Measurements from ENCODE around the gene RAB5A. TPM values are rescaled to one million over a fixed set of nuclear protein-coding genes. Genes with fewer than 3 reads are reported as not detected.
"Not testable (repeated sequence)": the region's sequence is repeated elsewhere in the genome, so short reads cannot be mapped to it uniquely, and the experiment has no call there.

RAB5A gene
- total RNA-seq, 1 experiment from 2014 or later: 97.1 TPM

DNA sequence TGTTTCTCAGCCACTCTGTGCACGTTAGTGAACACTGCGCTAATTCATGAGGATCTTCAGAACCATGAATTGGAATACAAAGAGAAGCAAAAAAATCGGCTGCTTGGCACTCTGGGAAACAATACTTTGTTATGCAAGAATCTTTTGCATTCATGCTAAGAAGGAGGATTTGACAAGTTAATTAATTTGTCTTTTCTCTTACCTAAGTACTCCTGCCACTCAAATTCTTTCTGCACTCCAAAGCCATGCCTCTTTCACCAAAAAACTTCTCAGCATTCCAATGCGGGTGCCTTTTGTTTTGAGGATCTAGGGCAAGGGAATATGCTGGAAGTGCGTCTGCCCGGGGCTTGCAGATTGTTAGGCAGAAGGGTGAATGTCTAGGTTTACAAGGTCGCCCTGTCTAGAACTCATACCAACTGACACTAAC is 82.0 kb downstream of the RAB5A start (continued):
- TF ChIP-seq, protein P1, sequence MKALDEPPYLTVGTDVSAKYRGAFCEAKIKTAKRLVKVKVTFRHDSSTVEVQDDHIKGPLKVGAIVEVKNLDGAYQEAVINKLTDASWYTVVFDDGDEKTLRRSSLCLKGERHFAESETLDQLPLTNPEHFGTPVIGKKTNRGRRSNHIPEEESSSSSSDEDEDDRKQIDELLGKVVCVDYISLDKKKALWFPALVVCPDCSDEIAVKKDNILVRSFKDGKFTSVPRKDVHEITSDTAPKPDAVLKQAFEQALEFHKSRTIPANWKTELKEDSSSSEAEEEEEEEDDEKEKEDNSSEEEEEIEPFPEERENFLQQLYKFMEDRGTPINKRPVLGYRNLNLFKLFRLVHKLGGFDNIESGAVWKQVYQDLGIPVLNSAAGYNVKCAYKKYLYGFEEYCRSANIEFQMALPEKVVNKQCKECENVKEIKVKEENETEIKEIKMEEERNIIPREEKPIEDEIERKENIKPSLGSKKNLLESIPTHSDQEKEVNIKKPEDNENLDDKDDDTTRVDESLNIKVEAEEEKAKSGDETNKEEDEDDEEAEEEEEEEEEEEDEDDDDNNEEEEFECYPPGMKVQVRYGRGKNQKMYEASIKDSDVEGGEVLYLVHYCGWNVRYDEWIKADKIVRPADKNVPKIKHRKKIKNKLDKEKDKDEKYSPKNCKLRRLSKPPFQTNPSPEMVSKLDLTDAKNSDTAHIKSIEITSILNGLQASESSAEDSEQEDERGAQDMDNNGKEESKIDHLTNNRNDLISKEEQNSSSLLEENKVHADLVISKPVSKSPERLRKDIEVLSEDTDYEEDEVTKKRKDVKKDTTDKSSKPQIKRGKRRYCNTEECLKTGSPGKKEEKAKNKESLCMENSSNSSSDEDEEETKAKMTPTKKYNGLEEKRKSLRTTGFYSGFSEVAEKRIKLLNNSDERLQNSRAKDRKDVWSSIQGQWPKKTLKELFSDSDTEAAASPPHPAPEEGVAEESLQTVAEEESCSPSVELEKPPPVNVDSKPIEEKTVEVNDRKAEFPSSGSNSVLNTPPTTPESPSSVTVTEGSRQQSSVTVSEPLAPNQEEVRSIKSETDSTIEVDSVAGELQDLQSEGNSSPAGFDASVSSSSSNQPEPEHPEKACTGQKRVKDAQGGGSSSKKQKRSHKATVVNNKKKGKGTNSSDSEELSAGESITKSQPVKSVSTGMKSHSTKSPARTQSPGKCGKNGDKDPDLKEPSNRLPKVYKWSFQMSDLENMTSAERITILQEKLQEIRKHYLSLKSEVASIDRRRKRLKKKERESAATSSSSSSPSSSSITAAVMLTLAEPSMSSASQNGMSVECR (CRISPR knock-in tag; IDR thresholded peaks at IDR 0.05; ENCODE audit: borderline replicate concordance): no peak
- TF ChIP-seq FOXK1 (CRISPR knock-in tag; IDR thresholded peaks at IDR 0.05) (no peak), ERG (CRISPR knock-in tag; IDR thresholded peaks at IDR 0.05) (no peak), NFE2L1 (CRISPR knock-in tag; IDR thresholded peaks at IDR 0.05) (no peak)

GRCh38 chr3:20031939-20032338 is 85.0 kb downstream of the RAB5A start:
- CTCF ChIA-PET; H3K9me3 Mint-ChIP-seq; ATAC-seq; POLR2A ChIA-PET; H3K4me1 Mint-ChIP-seq; H3K27me3 Mint-ChIP-seq (ENCODE audit: low read depth); H3K36me3 Mint-ChIP-seq; DNase-seq (ENCODE audit: low spot score); H3K4me3 Mint-ChIP-seq; H3K27ac Mint-ChIP-seq: not testable (repeated sequence)

Other genes with a start within 250 kb of the RAB5A start
- 0.46 to 1.0 TPM (median 0.85 TPM) in 3 replicates for gene EFHB, start 12.9 kb upstream of the RAB5A start, total RNA-seq (2021)
- not detected in 3 replicates for gene PP2D1, start 65.2 kb downstream of the RAB5A start, total RNA-seq (2021)
- 1.4 to 2.7 TPM (median 2.0 TPM) in 3 replicates for gene KAT2B, start 93.3 kb downstream of the RAB5A start, total RNA-seq (2021)
- gene SGO1, start 239.1 kb downstream of the RAB5A start, total RNA-seq (2021): 31.5 to 34.3 TPM (median 32.2 TPM) in 3 replicates